Kidney epithelial cell (primary cell): ENCODE measurements around the gene GP2. TPM values are rescaled to one million over a fixed set of nuclear protein-coding genes. Genes with fewer than 3 reads are reported as not detected.
"Not testable (repeated sequence)": the region's sequence is repeated elsewhere in the genome, so short reads cannot be mapped to it uniquely, and the experiment has no call there.

Experiments used
- DNase-seq: peaks from one replicate; pipeline ENCODE4 v3.0.0-alpha.2; 2010; ENCODE audit warnings: low read depth
- H3K27me3 ChIP-seq: 2 replicates; pipeline ENCODE4 v1.6.0; 2011; ENCODE audit warnings: low read length; ENCODE audit not compliant: control insufficient read depth, insufficient read depth
- H3K36me3 ChIP-seq: 2 replicates; pipeline ENCODE4 v1.5.1; 2011; ENCODE audit warnings: low read length; ENCODE audit not compliant: control insufficient read depth, insufficient read depth
- H3K4me3 ChIP-seq: 2 replicates; pipeline ENCODE4 v1.5.1; 2011; ENCODE audit warnings: low read depth, mild to moderate bottlenecking, control low read depth, low read length
- CTCF ChIP-seq: IDR thresholded peaks from 2 replicates; pipeline ENCODE4 v1.5.1; 2011; ENCODE audit warnings: mild to moderate bottlenecking, moderate library complexity, low read length, control low read depth, inconsistent platforms; ENCODE audit not compliant: insufficient read depth, poor library complexity, severe bottlenecking
- total RNA-seq: library from RNA; depleted of rRNA; stranded (reverse); fragments of >200 nt; gene quantifications from 2 replicates; pipeline ENCODE4 v1.2.3, GENCODE V29; 2015

Gene GP2
- total RNA-seq, 1 donor from 2014 or later = not detected

- no peak for TF ChIP-seq CTCF
- H3K27me3 ChIP-seq = no peaks in the 10 kb centered on the region
- DNase-seq = no peak
Measured at GRCh38 chr16:20322696-20323095, 4.6 kb downstream of the GP2 start.

GRCh38 chr16:20321671-20322070 is 5.6 kb downstream of the GP2 start:
- no peak for TF ChIP-seq CTCF
- Histone ChIP-seq H3K36me3 (no peaks in the 10 kb centered on the region), H3K4me3 (no peak overlapping the region), H3K27me3 (no peaks in the 10 kb centered on the region)
- no peak for DNase-seq

More at GRCh38 chr16:20322696-20323095, 4.6 kb downstream of the GP2 start:
- H3K4me3 ChIP-seq = no peak overlapping the region
- no peaks in the 10 kb centered on the region for H3K36me3 ChIP-seq

- not testable (repeated sequence) for H3K27me3 ChIP-seq, DNase-seq, H3K4me3 ChIP-seq, H3K36me3 ChIP-seq
Measured at GRCh38 chr16:20321051-20321450, 6.3 kb downstream of the GP2 start.

- DNase-seq = no peak
- no peaks in the 10 kb centered on the region for H3K27me3 ChIP-seq
- no peak overlapping the region for H3K4me3 ChIP-seq
- no peaks in the 10 kb centered on the region for H3K36me3 ChIP-seq
- no peak for TF ChIP-seq CTCF
Measured at GRCh38 chr16:20320592-20320991, 6.7 kb downstream of the GP2 start.

GRCh38 chr16:20320178-20320577 is 7.1 kb downstream of the GP2 start:
- no peaks in the 10 kb centered on the region for H3K27me3 ChIP-seq
- TF ChIP-seq CTCF = no peak
- no peak for DNase-seq
- H3K36me3 ChIP-seq = no peaks in the 10 kb centered on the region
- H3K4me3 ChIP-seq = no peak overlapping the region

- H3K27me3 ChIP-seq = no peaks in the 10 kb centered on the region
- no peak for TF ChIP-seq CTCF
- no peak for DNase-seq
- no peaks in the 10 kb centered on the region for H3K36me3 ChIP-seq
- H3K4me3 ChIP-seq = no peak overlapping the region
Measured at GRCh38 chr16:20319406-20319805, 7.9 kb downstream of the GP2 start.
